ENCODE measurements around the gene TMEM35A. TPM values are rescaled to one million over a fixed set of nuclear protein-coding genes. Genes with fewer than 3 reads are reported as not detected.

TMEM35A gene
- total RNA-seq, 1 donor from 2014 or later, result 0.89 TPM

DNA sequence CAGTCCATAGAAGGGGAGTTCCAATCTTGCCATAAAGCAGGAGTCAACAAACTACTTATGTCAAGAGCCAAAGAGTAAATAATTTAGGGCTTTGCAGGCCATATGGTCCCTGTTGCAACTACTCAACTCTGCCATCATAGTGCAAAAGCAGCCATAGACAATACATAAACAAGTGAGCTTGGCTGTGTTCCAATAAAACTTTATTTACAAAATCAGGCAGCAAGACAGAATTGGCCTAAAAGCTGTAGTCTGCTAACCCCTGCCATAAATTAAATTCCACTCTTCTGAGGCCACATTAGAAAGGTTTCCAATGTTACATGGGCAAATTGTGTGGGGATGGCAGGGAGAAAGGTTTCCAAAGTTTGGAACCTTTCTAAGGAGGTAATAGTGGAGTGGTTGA is 41.4 kb upstream of the TMEM35A start:
- no peaks in the 10 kb centered on the region for H4K20me1 ChIP-seq (ENCODE audit: insufficient read depth, low read length)

GRCh38 chrX:101040197-101040596 is 38.5 kb upstream of the TMEM35A start:
- H3K9me3 ChIP-seq (ENCODE audit: insufficient read depth, low read depth, low read length), result no peaks in the 10 kb centered on the region
- FAIRE-seq, result no peak

More for the DNA sequence above, 41.4 kb upstream of the TMEM35A start:
- Mint-ChIP-seq H3K9me3 (ENCODE audit: unreplicated experiment) (no peaks in the 10 kb centered on the region), H3K27me3 (ENCODE audit: low read depth, unreplicated experiment) (no peaks in the 10 kb centered on the region), H3K27ac (ENCODE audit: unreplicated experiment) (no peak overlapping the region), H3K4me3 (ENCODE audit: unreplicated experiment) (no peak overlapping the region), H3K4me1 (ENCODE audit: low read depth, unreplicated experiment) (no peaks in the 10 kb centered on the region), H3K36me3 (ENCODE audit: low read depth, unreplicated experiment) (no peaks in the 10 kb centered on the region)
- H3K27ac ChIP-seq (ENCODE audit: low read depth, low read length), result no peak overlapping the region
- H3K9ac ChIP-seq (ENCODE audit: low read length), result no peak overlapping the region
- FAIRE-seq (peak; percentile 13), DNase-seq (ENCODE audit: low read depth) (no peak)
- H3K79me2 ChIP-seq (ENCODE audit: insufficient read depth, low read length), result no peaks in the 10 kb centered on the region
- H3K9me3 ChIP-seq (ENCODE audit: insufficient read depth, low read depth, low read length), result no peaks in the 10 kb centered on the region
- TF ChIP-seq EZH2 (IDR thresholded peaks at IDR 0.05; ENCODE audit: insufficient read depth, low read length), result no peak
- TF ChIP-seq CTCF (IDR thresholded peaks at IDR 0.05; ENCODE audit: insufficient read depth, low read depth, low read length), result no peak
- H3K4me3 ChIP-seq (ENCODE audit: insufficient read depth, low read depth, low read length), result no peak overlapping the region
- no peaks in the 10 kb centered on the region for H3K27me3 ChIP-seq (ENCODE audit: insufficient read depth, low read length)
- H3K4me1 ChIP-seq (ENCODE audit: insufficient read depth, low read length), result no peaks in the 10 kb centered on the region
- peaks cover 5% of the 10 kb centered on the region for H3K36me3 ChIP-seq (ENCODE audit: insufficient read depth, low read length)
- H3K4me2 ChIP-seq (ENCODE audit: low read length), result no peak overlapping the region
- no peak overlapping the region for H2AFZ ChIP-seq (ENCODE audit: low read depth, low read length)

More at GRCh38 chrX:101040197-101040596, 38.5 kb upstream of the TMEM35A start:
- no peaks in the 10 kb centered on the region for H3K4me1 Mint-ChIP-seq (ENCODE audit: low read depth, unreplicated experiment)
- DNase-seq (ENCODE audit: low read depth), result no peak
- H3K36me3 ChIP-seq (ENCODE audit: insufficient read depth, low read length), result peaks cover 5% of the 10 kb centered on the region
- H4K20me1 ChIP-seq (ENCODE audit: insufficient read depth, low read length), result no peaks in the 10 kb centered on the region
- H3K27ac Mint-ChIP-seq (ENCODE audit: unreplicated experiment), result no peak overlapping the region
- no peak overlapping the region for H2AFZ ChIP-seq (ENCODE audit: low read depth, low read length)
- H3K4me3 ChIP-seq (ENCODE audit: insufficient read depth, low read depth, low read length), result no peak overlapping the region
- H3K9ac ChIP-seq (ENCODE audit: low read length), result no peak overlapping the region
- H3K4me2 ChIP-seq (ENCODE audit: low read length), result no peak overlapping the region
- H3K79me2 ChIP-seq (ENCODE audit: insufficient read depth, low read length), result no peaks in the 10 kb centered on the region
- H3K36me3 Mint-ChIP-seq (ENCODE audit: low read depth, unreplicated experiment), result no peaks in the 10 kb centered on the region
- no peaks in the 10 kb centered on the region for H3K9me3 Mint-ChIP-seq (ENCODE audit: unreplicated experiment)
- no peak overlapping the region for H3K27ac ChIP-seq (ENCODE audit: low read depth, low read length)
- no peaks in the 10 kb centered on the region for H3K27me3 ChIP-seq (ENCODE audit: insufficient read depth, low read length)
- H3K4me1 ChIP-seq (ENCODE audit: insufficient read depth, low read length), result no peaks in the 10 kb centered on the region
- no peak overlapping the region for H3K4me3 Mint-ChIP-seq (ENCODE audit: unreplicated experiment)
- no peak for TF ChIP-seq EZH2 (IDR thresholded peaks at IDR 0.05; ENCODE audit: insufficient read depth, low read length)
- no peak for TF ChIP-seq CTCF (IDR thresholded peaks at IDR 0.05; ENCODE audit: insufficient read depth, low read depth, low read length)
- no peaks in the 10 kb centered on the region for H3K27me3 Mint-ChIP-seq (ENCODE audit: low read depth, unreplicated experiment)

Data from astrocyte (in vitro differentiated cells and primary cell).